HS-27A (cell line): ENCODE results near the gene KLHL22.

Source experiments
- DNase-seq: peaks from one replicate; pipeline ENCODE4 v3.0.0-alpha.2; 2012; ENCODE audit warnings: low read depth, missing footprints

KLHL22 gene

DNA sequence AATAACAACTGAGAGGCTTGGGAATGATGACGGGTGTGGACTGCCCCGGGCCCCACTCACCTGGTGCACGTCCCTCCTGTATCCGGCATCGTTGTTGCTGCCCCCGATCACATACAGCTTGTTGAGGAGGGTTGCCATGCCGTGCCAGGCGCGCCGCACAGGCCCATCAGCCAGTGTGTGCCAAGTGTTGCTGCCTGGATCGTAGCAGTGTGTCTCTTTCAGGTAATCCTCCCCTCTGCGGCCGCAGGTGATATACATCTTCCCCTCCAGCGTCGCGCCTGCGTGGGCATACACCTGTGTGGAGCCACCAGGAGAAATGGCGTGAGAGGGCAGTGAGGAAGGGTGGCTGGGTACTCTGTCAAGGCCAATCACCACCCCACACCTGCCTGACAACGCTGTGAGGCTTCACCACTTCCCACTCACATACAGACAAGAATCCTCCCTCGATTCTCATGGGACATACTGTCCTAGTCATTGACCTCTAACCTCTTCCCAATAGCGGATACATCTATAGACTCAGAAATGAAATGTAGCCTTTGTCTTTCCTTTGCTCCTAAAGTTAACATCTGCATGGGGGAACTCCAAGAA, 49.1 kb downstream of the KLHL22 start:
- no peak for DNase-seq

DNA sequence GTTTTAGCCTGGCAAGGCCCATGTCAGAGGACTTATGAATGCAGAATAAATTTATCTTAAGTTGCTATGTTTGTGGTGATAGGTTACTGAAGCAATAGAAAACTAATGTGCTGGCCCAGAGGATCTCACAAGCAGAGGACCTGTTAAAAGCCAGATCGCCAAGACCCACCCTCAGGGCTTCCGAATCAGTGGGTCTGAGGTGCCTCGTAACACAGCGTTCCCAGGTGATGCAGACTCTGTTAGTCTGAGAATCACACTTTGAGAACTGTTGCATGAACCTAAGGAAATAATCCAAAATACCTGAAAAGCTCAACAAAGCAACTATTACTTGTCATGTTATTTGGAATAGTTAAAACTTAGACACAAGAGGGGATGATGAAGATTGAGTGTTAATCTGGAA, 51.3 kb downstream of the KLHL22 start:
- DNase-seq, result no peak

DNA sequence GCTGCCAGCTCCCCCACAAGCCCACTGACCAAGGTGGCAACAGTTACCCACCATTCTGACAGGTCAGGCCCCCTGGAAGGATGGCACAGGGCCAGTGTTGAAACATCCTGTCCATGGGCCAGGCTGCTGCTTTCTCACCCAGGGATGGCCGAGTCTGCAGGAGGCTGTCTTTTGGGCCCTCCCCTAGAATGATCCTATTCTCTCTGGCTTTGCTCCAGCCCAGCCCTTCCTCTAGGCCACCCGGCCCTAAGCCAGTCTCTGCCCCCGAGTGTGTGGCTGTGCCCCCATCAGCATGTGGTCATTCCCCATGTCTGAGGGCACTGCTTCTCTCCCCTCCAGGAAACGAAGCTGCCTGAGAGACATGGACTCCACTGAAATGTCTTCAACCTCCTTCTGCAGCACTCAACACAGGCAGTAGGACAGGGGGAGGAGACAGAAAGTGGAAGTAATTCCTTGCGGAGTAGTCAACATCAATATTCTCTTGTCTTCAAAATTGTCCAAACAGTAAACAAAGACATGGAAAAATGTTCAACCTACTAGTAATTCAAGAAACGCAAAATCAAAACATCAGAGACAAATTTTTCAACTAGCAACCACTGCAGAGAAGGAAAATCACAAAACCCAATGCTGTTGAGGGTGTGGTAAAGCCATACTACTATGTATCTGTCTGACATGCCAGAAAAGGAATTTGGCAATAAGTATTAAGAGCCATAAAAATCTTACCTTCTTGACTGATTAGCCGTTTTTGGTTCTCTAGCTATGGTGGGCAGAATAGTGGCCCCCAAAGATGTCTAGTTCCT, 52.9 kb downstream of the KLHL22 start:
- no peak for DNase-seq

DNA sequence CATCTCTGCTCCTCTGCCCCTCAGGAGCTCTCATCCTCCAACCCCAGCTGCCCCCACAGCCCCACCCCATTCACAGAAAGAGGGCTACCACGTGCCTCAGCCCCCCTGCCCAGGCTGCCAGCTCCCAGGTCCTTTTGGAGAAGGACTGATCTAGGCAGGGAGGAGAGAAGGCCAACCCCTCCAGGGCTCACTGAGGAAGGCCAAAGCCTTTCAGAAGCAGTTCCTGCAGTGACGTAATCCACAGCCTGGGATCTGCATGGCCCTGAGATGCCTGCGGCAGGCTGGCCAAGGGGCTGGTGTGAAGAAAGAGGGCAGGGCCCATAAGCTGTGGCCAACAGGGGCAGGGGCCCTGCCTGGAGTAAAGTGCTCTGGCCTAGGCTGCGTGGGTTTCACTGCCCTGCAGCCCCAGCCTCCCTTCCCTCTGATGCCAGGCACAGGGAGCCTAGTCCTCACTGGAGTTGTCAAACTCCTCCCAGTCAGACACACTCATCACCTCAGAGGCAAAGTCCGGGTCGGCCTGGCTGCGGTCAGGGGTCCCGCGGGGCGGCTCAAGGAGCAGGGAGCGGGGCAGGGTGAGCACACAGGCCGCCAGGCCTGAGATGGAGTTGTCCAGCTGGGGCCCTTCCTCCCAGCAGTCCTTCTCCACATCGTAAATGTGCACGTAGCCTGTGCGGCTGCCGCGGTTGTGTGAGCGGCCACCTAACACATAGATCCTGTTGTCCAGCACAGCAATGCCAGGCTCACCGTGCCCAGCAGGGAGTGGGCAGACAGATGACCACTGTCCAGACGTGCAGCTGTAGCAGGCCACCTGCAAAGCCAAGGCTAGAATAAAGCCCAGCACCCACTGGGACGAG, 53.7 kb downstream of the KLHL22 start:
- no peak for DNase-seq

DNA sequence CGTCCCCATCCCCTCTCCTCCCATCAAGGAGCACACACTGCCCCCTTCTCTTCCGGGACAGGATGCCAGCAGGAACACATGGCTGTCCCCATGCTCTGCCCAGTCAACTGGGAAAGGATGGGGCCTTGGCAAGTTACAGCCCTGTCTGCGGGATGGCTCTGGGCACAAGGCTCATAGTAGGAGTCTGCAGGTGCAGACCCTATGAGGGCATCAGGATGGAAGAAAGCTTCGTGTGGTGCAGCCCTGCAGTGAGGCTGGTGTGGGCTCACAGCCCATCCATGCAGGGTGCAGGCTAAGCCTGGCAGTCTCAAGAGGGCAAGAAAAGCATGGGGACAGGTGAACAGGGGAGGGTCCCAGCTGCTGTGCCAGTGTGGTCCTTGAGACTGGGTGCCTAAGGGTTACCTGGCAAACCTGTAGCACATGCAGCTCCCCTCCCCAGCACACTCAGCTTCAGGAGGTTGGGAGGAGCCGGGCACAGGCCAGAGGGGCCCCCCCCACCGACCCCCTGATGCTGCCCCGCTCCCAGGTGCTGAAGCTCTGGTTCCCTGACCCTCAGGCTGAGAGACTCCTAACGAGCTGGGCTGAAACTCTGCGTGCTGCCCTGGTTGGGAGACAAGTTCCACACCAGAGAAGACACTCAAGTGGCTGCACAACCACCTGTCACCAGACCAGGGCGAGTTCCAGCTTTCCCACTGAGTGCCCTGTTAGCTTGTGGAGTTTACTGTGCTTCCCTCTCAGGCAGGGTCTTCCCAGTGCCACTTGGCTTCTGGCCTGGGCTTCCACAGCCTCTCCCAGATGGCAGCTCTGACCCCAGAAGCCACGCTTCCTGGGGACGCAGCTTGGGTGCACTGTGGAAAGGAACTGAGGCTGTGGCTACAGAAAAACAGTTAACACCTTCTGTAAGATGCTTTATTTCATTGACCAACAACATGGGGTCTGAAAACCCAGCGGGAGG, 54.7 kb downstream of the KLHL22 start:
- DNase-seq, result no peak

DNA sequence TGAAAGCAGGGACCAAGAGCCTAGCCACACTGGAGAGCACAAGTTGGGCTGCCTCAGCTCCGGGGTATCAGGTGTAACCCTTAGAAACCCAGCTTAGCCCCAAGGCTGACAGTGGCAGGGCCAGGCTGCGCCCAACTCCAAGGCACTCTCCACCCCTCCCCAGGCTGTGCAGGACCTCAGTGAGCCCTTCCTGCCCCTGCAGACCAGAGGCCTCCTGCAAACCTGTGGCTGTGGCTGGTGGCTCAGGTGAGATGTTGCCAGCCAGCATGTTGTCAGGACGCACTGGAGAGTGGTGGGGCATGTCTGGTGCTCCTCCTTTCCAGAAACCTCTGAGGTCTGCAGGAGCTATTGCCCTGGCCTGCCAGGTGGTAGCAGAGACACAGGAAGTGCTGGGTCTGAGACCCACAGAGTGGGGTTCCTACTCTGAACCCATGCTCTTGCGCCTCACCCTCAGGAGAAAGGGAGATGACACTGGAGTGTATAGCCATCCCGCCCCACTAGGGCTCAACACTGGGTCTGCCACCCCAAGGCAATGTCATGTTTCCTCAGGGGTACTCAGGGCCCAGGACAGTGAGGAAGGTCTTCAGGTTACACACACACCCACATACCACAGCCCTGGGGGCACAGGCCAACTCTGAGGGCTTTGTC, 55.5 kb downstream of the KLHL22 start:
- DNase-seq, result no peak

DNA sequence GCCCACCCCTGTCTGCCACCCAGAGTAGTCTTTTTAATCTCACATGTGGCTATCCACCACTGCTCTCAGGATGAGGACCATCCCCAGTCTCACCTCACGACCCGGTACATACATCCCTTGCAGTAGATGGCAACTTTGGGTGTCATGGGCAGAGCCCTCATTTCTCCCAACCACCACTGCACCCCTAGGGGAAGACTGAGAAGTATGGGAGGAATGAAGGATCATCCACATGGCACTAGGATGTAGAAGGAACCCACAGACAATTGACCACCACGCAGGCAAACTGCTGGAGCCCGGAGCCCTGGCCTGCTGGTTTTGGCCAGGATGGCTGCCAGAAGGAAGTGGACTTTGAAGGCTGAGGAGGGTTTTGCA, 56.1 kb downstream of the KLHL22 start:
- no peak for DNase-seq

DNA sequence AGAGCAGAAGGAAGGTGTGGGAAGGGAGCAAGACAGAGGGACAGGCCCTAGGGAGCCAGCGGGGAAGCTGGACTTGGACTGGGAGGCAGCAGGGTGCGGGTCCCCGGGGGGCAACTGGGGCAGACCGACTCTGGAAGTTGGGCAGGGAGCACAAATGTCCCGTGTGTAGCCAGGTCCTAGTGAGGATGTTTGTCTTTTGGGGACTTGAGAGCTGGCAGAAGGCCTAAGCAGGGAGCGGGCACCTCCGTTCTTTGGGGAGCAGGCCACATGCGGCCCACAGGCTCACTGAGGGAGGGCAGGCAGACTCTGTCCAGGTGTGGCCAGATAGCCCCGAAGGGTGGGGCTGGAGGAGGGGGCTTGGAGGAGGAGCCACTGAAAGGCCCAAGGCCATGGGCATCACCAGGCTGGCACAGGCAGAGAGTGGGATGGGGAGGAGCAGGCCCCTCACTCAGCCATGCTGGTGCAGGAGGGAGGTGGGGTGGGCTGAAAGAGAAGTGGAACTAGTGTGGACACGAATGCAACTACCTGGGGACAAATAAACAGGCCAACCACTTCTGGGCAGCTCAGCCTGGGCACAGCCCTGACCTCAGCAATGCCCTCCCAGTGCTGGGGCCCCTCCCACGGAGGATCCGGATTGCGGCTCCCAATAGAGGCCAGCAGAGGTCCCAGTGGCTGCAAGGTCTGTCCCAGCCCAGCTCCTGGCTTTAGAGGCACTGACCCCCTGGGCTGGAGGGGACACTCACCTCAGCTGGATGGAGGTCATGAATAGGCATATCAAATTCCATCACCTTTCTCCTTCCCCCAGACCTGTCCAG, 56.7 kb downstream of the KLHL22 start:
- DNase-seq, result no peak

DNA sequence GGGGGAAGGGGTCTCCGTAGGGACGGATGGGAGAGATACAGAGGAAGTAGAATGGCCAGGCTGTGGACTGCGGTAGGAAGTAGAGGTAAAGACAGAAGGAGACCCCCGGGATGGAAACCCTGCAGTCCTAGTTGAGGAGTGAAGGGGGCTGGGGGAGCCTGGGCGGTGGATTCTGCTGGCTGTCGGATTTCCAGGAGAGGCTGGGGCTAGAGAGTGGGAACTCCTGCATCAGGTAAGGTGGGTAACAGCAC, 57.2 kb downstream of the KLHL22 start:
- DNase-seq, result no peak

DNA sequence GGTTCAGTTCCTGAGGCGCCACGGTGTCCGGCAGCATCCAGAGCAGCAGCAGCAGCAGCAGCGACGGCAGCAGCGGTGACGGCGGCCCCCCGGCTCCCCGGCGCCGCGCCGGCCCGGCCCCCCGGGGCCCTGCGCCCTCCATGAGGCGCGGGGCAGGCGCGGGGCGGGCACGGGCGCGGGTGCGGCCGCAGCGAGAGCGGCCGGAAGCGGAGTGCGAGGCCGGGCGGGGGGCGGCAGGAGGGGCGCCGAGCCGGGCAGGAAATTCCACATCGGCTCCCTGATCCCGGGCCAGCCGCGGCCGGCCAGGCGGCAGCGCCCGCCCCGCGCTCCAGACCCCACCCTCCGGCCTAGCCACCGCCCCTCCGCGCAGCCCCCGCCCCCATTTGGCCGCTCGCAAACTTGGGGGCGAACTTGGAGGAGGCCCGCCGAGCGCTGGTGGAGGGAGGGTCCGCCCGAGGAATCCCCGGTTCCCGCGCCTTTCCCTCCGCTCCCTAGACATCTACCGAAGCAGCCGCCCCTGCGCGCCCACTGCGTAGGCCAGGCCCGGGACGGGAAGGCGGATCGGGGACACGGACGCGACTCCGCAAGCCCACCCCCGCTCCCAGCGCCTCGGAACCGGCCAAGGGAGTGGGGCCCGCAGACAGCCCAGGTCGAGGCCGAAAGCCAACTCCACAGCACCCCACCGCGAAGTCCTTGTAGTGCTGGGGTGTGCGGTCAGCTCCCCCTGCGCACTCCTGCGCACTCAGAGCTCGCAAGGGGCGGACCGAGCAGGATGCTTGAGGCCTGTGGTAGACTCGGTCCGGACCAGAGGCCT, 57.8 kb downstream of the KLHL22 start, which contains the start of gene SCARF2:
SCARF2 (minus strand) TSS at position 213 of the 814 bp plus-strand sequence; CDS start at position 142, 71 bp downstream.
- no peak for DNase-seq

DNA sequence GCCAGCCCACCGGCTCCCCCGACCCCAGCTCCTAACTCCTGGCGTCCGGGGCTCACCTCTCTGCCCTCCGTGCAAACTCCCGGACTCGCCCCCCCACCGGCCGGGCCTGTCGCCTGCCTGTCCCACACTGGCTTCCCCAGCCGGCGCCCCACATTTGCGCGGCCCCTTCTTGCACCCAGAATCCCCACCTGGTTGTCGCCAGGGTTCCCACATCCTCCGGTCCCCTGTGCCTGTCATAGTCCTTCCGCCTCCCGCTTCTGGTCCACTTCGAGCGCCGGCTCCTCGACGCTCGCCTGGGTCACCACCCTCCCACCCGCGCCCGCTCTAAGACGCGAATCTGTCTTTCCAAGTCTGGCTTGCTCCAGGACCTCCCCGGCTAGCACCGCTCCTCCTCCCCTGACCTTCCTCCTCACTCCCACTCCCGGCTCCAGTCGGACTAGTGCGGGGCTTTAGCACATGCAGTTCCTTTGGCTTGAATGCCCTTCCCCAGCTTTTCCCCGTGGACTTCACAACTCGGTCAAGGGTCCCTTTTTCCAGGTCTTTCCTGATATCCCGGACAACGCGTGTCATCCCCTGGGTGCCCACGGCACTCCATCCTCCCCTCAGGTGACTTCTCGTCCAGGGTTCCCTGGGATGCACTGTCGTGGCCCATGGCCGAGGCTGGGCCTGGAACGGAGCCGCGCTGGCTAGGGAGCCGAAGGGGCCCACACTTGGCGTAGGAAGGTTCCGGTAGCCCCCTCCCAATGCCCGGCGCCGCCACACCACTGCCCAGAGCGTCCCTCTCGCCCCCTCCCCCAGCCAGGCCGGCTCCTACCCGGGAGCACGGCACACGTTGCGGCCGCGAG, 58.6 kb downstream of the KLHL22 start:
- DNase-seq, result no peak

DNA sequence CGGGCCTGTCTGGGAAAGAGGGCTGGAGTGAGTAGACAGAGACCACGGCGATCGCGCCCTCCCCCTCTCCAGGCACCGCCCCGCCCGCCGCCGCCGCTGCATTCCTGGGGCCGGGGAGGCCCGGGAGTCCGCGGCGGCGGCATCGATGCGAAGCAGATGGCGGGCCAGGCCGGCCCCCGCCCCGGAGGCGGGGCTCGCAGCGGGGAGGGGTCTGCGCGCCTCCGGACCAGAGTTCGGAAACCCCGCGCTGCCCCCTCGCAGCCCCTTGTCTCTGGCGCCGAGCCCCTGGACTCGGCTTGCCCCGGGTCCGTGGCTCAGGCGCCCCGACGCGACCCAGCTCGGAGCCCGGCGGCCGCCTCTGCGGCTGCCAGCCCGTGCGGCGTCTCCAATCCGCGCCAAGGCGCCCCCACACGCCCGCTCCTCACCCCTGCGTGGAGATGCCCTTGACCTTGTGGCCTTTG, 59.3 kb downstream of the KLHL22 start:
- DNase-seq, result no peak

DNA sequence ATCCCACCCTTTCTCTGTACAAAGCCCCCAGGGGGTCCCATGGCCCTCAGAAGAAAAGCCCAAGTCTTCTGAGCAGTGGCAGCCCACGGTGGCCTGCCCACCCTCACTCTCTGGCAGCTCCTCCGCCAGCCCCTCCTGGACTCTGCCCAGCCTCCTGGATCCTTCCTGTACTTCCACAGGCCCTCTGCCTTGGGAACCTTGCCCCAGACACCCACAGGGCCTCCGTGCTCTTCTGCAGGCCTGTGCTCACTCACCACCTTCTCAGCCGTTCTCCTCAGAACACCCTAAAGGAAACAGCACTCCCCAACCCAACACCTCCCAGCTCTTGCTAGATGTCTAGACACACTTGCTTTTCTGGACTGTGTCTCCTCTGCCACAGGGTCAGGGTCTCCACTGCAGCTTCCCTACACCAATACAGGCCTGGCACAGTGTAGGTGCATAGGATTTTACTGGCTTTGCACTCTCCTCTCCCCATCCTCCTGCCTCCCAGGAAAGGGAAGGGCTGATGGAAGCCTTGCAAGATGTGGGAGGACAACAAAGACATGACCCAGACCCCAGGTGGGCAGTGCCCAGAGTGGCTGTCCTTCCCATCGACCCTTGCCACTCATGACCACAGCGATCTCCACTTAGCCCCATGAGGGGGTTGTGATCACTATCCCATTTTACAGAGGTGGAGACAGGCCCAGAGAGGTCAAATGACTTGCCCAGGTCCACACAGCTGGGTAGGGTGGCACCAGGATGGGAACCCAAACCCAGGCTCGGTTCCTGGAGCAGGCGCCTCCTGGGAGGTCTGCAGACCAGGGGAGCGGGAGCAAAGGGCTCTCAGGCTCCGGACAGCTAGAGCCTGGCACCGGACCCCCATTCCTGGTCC, 59.9 kb downstream of the KLHL22 start:
- DNase-seq, result no peak

DNA sequence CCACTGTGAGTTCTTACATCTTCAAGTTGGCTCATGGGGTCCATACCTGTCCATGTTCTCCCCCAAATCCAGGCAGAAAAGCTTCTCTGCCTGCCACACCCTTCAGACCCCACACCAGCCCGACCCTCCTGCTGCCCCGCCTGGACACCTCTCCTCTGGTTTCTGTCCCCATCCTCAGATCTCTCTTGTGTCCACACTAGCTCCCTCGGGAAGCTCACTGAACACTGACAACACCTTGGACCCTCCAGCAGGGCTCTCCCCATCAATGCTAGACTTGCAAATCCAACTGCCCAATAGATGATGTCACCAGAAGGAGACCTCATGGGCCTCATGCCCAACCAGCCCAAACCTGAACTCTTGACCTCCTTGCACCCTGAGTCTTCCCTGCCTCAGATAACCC, 60.8 kb downstream of the KLHL22 start:
- DNase-seq, result no peak

DNA sequence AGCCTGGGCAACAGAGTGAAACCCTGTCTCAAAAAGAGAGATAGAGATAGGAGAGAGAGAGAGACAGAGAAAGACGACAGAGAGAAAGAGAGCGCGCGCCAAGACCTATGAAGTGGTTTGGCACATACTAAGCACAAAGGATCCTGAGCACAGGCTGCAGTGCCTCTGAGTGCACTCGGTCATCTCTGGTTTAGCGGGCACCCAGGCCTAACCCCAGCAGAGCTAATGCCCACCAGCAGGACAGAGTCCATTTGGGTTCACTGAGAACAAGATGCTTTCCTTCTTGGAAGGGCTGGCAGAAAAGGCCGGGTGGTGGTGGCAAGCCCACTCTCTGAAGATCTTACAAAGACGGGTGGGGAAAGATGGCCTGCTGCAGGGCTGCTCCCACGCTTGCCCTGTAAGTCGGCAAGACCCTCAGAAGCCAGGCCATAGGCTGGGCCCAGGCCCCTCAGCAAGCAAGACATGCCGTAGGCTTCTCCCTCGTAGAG, 61.3 kb downstream of the KLHL22 start:
- no peak for DNase-seq

DNA sequence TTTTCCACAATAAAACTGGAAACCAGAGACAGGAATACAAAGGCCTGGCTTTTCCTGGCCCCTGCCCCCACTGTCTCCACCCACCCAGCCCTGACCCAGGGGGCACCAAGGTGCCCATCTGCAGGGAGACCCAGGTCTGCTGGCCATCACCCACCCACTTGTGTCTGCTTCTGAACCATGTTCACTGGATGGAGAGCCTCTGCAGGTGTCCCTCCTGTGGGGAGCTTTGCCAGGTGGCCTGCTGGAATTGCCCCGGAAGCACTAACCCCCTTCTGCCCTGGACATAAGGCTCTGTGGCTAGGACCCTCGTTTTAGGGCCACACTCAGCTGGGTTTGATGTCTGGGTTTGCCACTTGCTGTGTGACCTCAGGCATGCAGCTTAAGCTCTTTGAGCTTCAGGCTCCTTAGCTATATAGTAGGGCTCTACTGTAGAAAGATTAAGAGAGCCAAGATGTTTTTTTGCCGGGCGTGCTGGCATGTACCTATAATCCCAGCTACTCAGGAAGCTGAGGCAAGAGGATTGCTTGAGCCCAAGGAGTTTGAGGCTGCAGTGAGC, 61.8 kb downstream of the KLHL22 start:
- DNase-seq, result no peak

DNA sequence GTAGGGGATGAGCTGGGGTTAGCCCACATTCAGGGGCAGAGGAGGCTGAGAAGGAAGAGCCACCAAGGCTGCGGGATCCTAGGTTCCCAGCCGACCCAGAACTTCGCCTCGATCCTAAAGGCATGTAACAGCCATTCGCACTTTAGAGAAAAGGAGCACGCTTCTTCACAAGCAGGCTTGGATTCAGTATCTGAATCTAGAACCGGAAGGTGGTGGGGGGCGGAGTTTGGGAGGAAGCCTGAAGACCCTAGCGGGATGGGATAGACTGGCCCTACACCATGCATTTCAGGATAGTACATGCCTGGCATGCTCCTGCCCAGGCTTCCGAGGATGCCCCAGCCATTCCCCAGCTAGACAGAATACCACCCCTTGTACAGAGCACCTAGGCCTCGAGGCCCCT, 62.4 kb downstream of the KLHL22 start:
- no peak for DNase-seq
